Astrocyte (in vitro differentiated cells and primary cell): ENCODE measurements around the gene AMFR.

Source experiments
- CTCF ChIP-seq: IDR thresholded peaks from 2 replicates; pipeline ENCODE4 v1.5.1; 2011; ENCODE audit warnings: low read depth, mild to moderate bottlenecking, inconsistent platforms, low read length, moderate library complexity; ENCODE audit not compliant: insufficient read depth
- EZH2 ChIP-seq: IDR thresholded peaks from 2 replicates; pipeline ENCODE4 v1.6.1; 2012; ENCODE audit warnings: mild to moderate bottlenecking, low read length, inconsistent platforms; ENCODE audit not compliant: insufficient read depth

- TF ChIP-seq CTCF (no peak), EZH2 (no peak)
Observed at GRCh38 chr16:56320811-56321558, 104.4 kb downstream of the AMFR start.
